ENCODE data around the gene CLPSL1. TPM values are rescaled to one million over a fixed set of nuclear protein-coding genes. Genes with fewer than 3 reads are reported as not detected.

Gene CLPSL1
- total and polyA plus RNA-seq, 2 experiments from 2014 or later, result not detected

- TF ChIP-seq ZNF462 (CRISPR knock-in tag; IDR thresholded peaks at IDR 0.05) (no peak), EZH2phosphoT487 (IDR thresholded peaks at IDR 0.05; ENCODE audit: unreplicated experiment) (no peak), ZNF331 (CRISPR knock-in tag; IDR thresholded peaks at IDR 0.05; ENCODE audit: low read depth) (no peak)
- TF ChIP-seq, protein P1, sequence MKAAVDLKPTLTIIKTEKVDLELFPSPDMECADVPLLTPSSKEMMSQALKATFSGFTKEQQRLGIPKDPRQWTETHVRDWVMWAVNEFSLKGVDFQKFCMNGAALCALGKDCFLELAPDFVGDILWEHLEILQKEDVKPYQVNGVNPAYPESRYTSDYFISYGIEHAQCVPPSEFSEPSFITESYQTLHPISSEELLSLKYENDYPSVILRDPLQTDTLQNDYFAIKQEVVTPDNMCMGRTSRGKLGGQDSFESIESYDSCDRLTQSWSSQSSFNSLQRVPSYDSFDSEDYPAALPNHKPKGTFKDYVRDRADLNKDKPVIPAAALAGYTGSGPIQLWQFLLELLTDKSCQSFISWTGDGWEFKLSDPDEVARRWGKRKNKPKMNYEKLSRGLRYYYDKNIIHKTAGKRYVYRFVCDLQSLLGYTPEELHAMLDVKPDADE (IDR thresholded peaks at IDR 0.05), result no peak
Observed at GRCh38 chr6:35752330-35752729, 28.5 kb upstream of the CLPSL1 start (continued).

- Mint-ChIP-seq H3K27me3 (ENCODE audit: insufficient read depth, low read depth, poor library complexity) (peaks cover 20% of the 10 kb centered on the region), H3K9me3 (no peaks in the 10 kb centered on the region), H3K36me3 (ENCODE audit: low read depth) (no peaks in the 10 kb centered on the region), H3K4me3 (no peak overlapping the region), H3K4me1 (peaks cover 29% of the 10 kb centered on the region), H3K27ac (no peak overlapping the region)
- no peaks in the 10 kb centered on the region; the same call in 1 of the 2 replicates for H3F3A ChIP-seq (replicated peaks; ENCODE audit: low read depth)
- no peak for TF ChIP-seq REST (IDR thresholded peaks at IDR 0.05; ENCODE audit: unreplicated experiment)
- no peak for TF ChIP-seq STAT1 (IDR thresholded peaks at IDR 0.05; ENCODE audit: unreplicated experiment)
- TF ChIP-seq JUNB (IDR thresholded peaks at IDR 0.05; ENCODE audit: unreplicated experiment), result no peak
- TF ChIP-seq, protein P1 (IDR thresholded peaks at IDR 0.05), result no peak
- TF ChIP-seq POLR2AphosphoS5 (IDR thresholded peaks at IDR 0.05; ENCODE audit: low read depth), result no peak
- TF ChIP-seq NANOG (IDR thresholded peaks at IDR 0.05; ENCODE audit: borderline replicate concordance), result no peak
- no peak for TF ChIP-seq ZNF114 (CRISPR knock-in tag; IDR thresholded peaks at IDR 0.05)
- no peak for TF ChIP-seq ZNF331 (CRISPR knock-in tag; IDR thresholded peaks at IDR 0.05; ENCODE audit: low read depth)
- no peak overlapping the region for H3K27ac ChIP-seq (ENCODE audit: low read depth)
- H3K79me2 ChIP-seq (replicated peaks; ENCODE audit: insufficient read depth), result no peaks in the 10 kb centered on the region
- H4K20me1 ChIP-seq (replicated peaks; ENCODE audit: insufficient read depth), result no peaks in the 10 kb centered on the region
- peak overlapping the region; percentile 35 for H3K4me2 ChIP-seq
- H3K27me3 ChIP-seq (ENCODE audit: insufficient read depth), result no peaks in the 10 kb centered on the region
- peaks cover 21% of the 10 kb centered on the region for H3K4me1 ChIP-seq (ENCODE audit: insufficient read depth)
- H3K4me3 ChIP-seq, result no peak overlapping the region
- H3K36me3 ChIP-seq (ENCODE audit: insufficient read depth), result no peaks in the 10 kb centered on the region
- H2AFZ ChIP-seq, result peak overlapping the region; percentile 43; the same call in 1 of the 2 replicates
- no peaks in the 10 kb centered on the region for H3K9me2 ChIP-seq (ENCODE audit: insufficient read depth)
- ATAC-seq, result peak; percentile 15; the same call in 2 of the 3 replicates
- DNase-seq (ENCODE audit: low spot score), result no peak
Observed at GRCh38 chr6:35754452-35755277, 26.2 kb upstream of the CLPSL1 start.

Measured in GM23338 (cell line).